Activated B cell treated with CpG ODN at 0.5 μM for 24 hours (primary cell): ENCODE results near the gene DMRTC2. TPM values are rescaled to one million over a fixed set of nuclear protein-coding genes. Genes with fewer than 3 reads are reported as not detected.

Experiments
- ATAC-seq: fragments of 200-7000 bp; cut with Tn5 transposase; one replicate; pipeline ENCODE4 v1.10.0; 2021; ENCODE audit warnings: low read depth, mild to moderate bottlenecking, moderate library complexity
- CTCF ChIA-PET: fragments of 350-600 bp; sonication (Branson Sonifier 250); formaldehyde crosslinking; loops from one replicate; lab custom pipeline; 2021; ENCODE audit warnings: antibody characterized with exemption; lab: Charles Lee
- POLR2A ChIA-PET: fragments of 350-600 bp; sonication (Branson Sonifier 250); formaldehyde crosslinking; loops from one replicate; lab custom pipeline; 2021; ENCODE audit warnings: antibody characterized with exemption; lab: Charles Lee
- DNase-seq: peaks from one replicate; pipeline ENCODE4 v3.0.0; 2022
- H3K27ac Mint-ChIP-seq: one replicate; pipeline ENCODE4 v1.8.0; 2020; ENCODE audit warnings: mixed read lengths
- H3K27me3 Mint-ChIP-seq: one replicate; pipeline ENCODE4 v1.8.0; 2021; ENCODE audit warnings: mixed read lengths
- H3K36me3 Mint-ChIP-seq: one replicate; pipeline ENCODE4 v1.8.0; 2021; ENCODE audit warnings: low read depth, mixed read lengths
- H3K4me1 Mint-ChIP-seq: one replicate; pipeline ENCODE4 v1.8.0; 2021; ENCODE audit warnings: mixed read lengths
- H3K4me3 Mint-ChIP-seq: one replicate; pipeline ENCODE4 v1.8.0; 2020; ENCODE audit warnings: mild to moderate bottlenecking, mixed read lengths
- H3K9me3 Mint-ChIP-seq: one replicate; pipeline ENCODE4 v1.8.0; 2020; ENCODE audit warnings: mixed read lengths
- CTCF ChIP-seq: fragments of 200-600 bp; IDR thresholded peaks from one replicate; pipeline ENCODE4 v1.8.0; 2022; ENCODE audit warnings: antibody characterized with exemption, mild to moderate bottlenecking
- intact Hi-C: fragments of 100-400 bp; cut with micrococcal nuclease; formaldehyde crosslinking; loops from one replicate; pipeline ENCODE4 v1.15.1; 2024
- total RNA-seq: library from RNA; stranded (reverse); gene quantifications from 2 replicates; pipeline ENCODE4 v1.2.3, GENCODE V29; 2022

DMRTC2 gene
- total RNA-seq, 1 donor from 2014 or later = not detected

DNA sequence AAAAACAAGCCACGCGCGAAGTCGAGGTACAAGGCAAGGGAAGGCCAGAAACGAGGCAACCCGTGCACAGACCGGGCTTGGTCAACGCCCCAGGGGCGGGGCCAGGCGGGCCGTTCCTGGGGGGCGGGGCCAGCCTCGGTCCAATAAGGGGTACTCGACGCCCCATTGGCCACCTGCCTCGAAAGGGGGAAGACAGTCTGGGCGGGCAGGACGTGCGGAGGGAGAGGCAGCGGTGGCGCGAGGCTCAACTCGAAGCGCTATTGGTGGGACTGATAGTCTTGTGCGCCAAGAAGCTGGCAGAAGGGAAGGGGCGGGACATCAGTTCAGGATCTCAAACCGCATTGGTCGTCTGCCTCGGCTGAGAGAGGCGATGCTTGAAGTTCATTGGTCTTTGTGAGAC is 241 bp upstream of the DMRTC2 start, which contains the start of gene LYPD4:
Gene LYPD4 (minus strand): TSS at position 83 of the 400 bp plus-strand sequence. CDS start 5,398 bp downstream, outside the sequence.
- Mint-ChIP-seq H3K36me3 (no peaks in the 10 kb centered on the region), H3K4me3 (no peak within 1 kb of the TSS), H3K27ac (no peak within 1 kb of the TSS), H3K27me3 (peaks cover 7% of the 10 kb centered on the region), H3K9me3 (no peaks in the 10 kb centered on the region), H3K4me1 (no peaks in the 10 kb centered on the region)
- ATAC-seq (no peak), DNase-seq (no peak)
- no peak for TF ChIP-seq CTCF
- intact Hi-C loops = no loop called here
- ChIA-PET CTCF (no interaction called here), POLR2A (no interaction called here)

DNA sequence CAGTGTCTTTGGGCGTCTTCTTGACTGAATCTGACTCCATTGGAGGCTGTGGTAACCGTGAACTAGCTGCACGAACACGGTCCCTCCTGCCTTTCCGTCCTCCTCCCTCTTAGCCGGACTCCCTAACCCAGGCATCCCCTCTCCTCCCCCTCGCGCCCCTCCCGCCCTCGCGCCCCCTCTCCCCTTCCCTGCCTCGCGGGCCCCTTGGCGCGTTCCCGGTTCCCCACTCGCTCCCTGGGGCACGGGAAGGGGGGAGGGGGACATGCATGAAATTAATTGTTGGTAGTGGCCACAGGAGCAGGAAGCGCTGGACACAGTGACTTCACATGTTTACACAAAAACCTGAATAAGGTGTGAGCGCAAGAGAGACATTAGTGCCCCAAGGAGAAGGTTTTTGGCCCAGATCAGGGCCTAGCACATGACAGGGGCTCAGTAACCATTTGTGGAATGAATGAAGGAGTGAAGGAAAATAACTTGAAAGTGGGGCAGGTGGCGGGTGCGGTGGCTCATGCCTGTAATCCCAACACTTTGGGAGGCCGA is 279 bp downstream of the DMRTC2 start:
- ChIA-PET CTCF (no interaction called here), POLR2A (no interaction called here)
- Mint-ChIP-seq H3K27ac (no peak overlapping the region), H3K27me3 (peaks cover 6% of the 10 kb centered on the region), H3K4me3 (no peak overlapping the region), H3K4me1 (no peaks in the 10 kb centered on the region), H3K9me3 (no peaks in the 10 kb centered on the region), H3K36me3 (no peaks in the 10 kb centered on the region)
- ATAC-seq (no peak), DNase-seq (no peak)
- intact Hi-C loops = no loop called here
- no peak for TF ChIP-seq CTCF

DNA sequence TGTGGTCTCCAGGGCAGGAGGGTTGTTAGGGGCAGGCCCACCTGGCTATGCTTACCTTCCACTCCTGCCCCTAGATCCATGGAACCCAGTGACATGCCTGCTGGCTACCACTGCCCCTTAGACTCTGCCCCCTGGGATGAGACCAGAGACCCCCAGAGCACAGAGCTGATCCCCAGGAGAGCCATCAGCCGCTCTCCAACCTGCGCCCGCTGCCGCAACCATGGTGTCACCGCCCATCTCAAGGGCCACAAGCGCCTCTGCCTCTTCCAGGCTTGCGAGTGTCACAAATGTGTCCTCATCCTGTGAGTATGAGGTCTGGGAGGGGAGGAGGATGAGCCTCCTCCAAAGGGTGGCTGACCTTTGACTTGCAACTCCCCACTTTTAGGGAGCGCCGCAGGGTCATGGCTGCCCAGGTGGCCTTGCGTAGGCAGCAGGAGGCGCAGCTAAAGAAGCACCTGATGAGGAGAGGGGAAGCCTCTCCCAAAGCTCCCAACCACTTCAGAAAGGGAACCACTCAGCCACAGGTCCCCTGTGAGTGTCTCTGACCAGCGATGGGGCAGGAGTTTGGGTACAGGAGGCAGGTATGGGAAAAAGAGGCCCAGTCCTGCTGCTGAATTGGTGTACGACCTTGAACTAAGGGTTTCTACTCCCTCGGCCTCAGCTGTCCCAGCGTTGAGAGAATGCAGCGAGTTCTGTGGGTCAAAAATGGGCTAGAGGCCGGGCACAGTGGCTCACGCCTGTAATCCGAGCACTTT is 2.7 kb downstream of the DMRTC2 start:
- TF ChIP-seq CTCF = no peak
- Mint-ChIP-seq H3K9me3 (no peaks in the 10 kb centered on the region), H3K27ac (no peak overlapping the region), H3K36me3 (no peaks in the 10 kb centered on the region), H3K4me1 (no peaks in the 10 kb centered on the region), H3K27me3 (peaks cover 2% of the 10 kb centered on the region), H3K4me3 (no peak overlapping the region)
- ChIA-PET POLR2A (interaction anchor here (0.7 kb wide), 1 partner anchor 224 kb away, joined by 4 read pairs; no protein-coding TSS in a partner anchor), CTCF (interaction anchor here (0.6 kb wide), 1 partner anchor 12 kb away, joined by 3 read pairs; no protein-coding TSS in a partner anchor)
- ATAC-seq (no peak), DNase-seq (no peak)
- intact Hi-C loops = no loop called here

GRCh38 chr19:41848666-41849065 is 3.8 kb downstream of the DMRTC2 start:
- Mint-ChIP-seq H3K4me3 (no peak overlapping the region), H3K4me1 (no peaks in the 10 kb centered on the region), H3K27me3 (peaks cover 2% of the 10 kb centered on the region), H3K9me3 (no peaks in the 10 kb centered on the region), H3K36me3 (no peaks in the 10 kb centered on the region), H3K27ac (no peak overlapping the region)
- intact Hi-C loops = no loop called here
- ChIA-PET CTCF (no interaction called here), POLR2A (no interaction called here)
- ATAC-seq (no peak), DNase-seq (no peak)
- TF ChIP-seq CTCF = no peak

DNA sequence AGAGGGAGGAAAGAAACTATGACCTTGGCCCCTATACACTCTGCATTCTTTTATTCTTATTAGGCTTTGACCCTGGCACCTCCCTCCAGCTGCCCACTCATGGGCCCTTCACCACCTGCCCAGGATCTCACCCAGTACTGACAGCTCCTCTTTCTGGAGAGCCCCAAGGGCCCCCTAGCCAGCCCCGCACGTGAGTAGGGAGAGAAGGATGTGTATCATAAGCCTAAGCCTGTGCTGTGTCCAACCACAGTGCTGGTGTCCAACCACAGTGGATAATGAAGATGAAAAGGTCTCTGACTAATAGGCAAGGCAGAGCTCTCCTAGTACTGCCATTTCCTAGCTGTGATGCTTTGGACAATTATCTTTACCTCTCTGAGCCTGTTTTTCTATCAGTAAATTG is 4.2 kb downstream of the DMRTC2 start:
- TF ChIP-seq CTCF = no peak
- DNase-seq (no peak), ATAC-seq (no peak)
- peaks cover 2% of the 10 kb centered on the region for H3K27me3 Mint-ChIP-seq
- H3K9me3 Mint-ChIP-seq = no peaks in the 10 kb centered on the region
- POLR2A ChIA-PET = no interaction called here
- H3K4me1 Mint-ChIP-seq = no peaks in the 10 kb centered on the region
- H3K36me3 Mint-ChIP-seq = no peaks in the 10 kb centered on the region
- no peak overlapping the region for H3K4me3 Mint-ChIP-seq
- CTCF ChIA-PET = no interaction called here
- H3K27ac Mint-ChIP-seq = no peak overlapping the region
- intact Hi-C loops = no loop called here
